Measurements from ENCODE around the gene MISP. TPM values are rescaled to one million over a fixed set of nuclear protein-coding genes. Genes with fewer than 3 reads are reported as not detected.
A peak's percentile ranks its signal among the peaks of the same experiment; 100 is the strongest.

Gene MISP
- total and polyA plus RNA-seq, 2 of the 13 experiments (the other 11 are each of a cell fraction or from before 2014, with no cell fraction given), result 0.67 to 1.3 TPM

DNA sequence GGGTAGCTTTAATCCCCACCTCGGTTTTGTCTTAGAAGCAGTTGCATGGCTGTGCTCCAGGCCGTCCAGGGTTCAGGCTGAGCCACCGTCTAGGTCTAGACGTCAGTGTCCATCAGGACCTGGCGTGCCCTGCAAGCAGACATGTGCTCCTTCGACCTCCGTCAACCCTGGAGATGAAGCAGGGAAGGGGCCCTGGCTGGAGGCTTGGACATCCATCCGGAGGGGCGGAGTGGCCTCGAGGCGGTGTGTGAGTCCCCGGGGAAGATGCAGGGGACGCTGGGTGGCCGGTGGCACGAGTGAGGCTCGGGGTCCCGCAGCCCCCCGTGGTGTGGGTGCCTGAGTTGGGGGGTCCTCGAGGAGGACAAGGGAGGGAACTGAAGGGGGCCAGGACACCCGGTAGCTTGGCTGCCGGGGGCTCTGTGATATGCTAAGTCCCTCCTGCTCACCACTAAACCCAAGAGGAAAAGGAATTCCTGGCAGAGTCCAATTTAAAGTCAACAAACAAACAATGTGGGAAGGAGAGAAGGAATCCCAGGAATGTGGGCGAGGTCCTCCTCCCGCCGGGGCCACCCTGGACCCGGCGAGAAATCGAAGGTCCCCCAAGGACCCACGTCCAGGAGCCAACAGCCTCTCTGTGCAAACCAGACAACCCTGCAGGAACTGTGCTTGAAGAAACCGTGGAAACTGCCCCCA, 31.4 kb downstream of the MISP start (continued):
- TF ChIP-seq, protein P1, sequence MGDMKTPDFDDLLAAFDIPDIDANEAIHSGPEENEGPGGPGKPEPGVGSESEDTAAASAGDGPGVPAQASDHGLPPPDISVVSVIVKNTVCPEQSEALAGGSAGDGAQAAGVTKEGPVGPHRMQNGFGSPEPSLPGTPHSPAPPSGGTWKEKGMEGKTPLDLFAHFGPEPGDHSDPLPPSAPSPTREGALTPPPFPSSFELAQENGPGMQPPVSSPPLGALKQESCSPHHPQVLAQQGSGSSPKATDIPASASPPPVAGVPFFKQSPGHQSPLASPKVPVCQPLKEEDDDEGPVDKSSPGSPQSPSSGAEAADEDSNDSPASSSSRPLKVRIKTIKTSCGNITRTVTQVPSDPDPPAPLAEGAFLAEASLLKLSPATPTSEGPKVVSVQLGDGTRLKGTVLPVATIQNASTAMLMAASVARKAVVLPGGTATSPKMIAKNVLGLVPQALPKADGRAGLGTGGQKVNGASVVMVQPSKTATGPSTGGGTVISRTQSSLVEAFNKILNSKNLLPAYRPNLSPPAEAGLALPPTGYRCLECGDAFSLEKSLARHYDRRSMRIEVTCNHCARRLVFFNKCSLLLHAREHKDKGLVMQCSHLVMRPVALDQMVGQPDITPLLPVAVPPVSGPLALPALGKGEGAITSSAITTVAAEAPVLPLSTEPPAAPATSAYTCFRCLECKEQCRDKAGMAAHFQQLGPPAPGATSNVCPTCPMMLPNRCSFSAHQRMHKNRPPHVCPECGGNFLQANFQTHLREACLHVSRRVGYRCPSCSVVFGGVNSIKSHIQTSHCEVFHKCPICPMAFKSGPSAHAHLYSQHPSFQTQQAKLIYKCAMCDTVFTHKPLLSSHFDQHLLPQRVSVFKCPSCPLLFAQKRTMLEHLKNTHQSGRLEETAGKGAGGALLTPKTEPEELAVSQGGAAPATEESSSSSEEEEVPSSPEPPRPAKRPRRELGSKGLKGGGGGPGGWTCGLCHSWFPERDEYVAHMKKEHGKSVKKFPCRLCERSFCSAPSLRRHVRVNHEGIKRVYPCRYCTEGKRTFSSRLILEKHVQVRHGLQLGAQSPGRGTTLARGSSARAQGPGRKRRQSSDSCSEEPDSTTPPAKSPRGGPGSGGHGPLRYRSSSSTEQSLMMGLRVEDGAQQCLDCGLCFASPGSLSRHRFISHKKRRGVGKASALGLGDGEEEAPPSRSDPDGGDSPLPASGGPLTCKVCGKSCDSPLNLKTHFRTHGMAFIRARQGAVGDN (CRISPR knock-in tag; IDR thresholded peaks at IDR 0.05), result peak; percentile 87
- TF ChIP-seq XRCC5 (optimal IDR thresholded peaks at IDR 0.05; ENCODE audit: low read length), result no peak
- 0 out of 2 replicates have a peak, but pooled peaks have one; percentile 21 for TF ChIP-seq ZBTB20 (CRISPR knock-in tag; IDR thresholded peaks at IDR 0.05; ENCODE audit: borderline replicate concordance, low read depth)
- TF ChIP-seq NFE2L1 (CRISPR knock-in tag; IDR thresholded peaks at IDR 0.05; ENCODE audit: borderline replicate concordance), result no peak
- TF ChIP-seq NR2F2 (IDR thresholded peaks at IDR 0.05; ENCODE audit: borderline replicate concordance, low read depth), result no peak
- TF ChIP-seq, protein P2, sequence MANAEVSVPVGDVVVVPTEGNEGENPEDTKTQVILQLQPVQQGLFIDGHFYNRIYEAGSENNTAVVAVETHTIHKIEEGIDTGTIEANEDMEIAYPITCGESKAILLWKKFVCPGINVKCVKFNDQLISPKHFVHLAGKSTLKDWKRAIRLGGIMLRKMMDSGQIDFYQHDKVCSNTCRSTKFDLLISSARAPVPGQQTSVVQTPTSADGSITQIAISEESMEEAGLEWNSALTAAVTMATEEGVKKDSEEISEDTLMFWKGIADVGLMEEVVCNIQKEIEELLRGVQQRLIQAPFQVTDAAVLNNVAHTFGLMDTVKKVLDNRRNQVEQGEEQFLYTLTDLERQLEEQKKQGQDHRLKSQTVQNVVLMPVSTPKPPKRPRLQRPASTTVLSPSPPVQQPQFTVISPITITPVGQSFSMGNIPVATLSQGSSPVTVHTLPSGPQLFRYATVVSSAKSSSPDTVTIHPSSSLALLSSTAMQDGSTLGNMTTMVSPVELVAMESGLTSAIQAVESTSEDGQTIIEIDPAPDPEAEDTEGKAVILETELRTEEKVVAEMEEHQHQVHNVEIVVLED (CRISPR knock-in tag; IDR thresholded peaks at IDR 0.05; ENCODE audit: borderline replicate concordance), result no peak
- TF ChIP-seq, protein P3, sequence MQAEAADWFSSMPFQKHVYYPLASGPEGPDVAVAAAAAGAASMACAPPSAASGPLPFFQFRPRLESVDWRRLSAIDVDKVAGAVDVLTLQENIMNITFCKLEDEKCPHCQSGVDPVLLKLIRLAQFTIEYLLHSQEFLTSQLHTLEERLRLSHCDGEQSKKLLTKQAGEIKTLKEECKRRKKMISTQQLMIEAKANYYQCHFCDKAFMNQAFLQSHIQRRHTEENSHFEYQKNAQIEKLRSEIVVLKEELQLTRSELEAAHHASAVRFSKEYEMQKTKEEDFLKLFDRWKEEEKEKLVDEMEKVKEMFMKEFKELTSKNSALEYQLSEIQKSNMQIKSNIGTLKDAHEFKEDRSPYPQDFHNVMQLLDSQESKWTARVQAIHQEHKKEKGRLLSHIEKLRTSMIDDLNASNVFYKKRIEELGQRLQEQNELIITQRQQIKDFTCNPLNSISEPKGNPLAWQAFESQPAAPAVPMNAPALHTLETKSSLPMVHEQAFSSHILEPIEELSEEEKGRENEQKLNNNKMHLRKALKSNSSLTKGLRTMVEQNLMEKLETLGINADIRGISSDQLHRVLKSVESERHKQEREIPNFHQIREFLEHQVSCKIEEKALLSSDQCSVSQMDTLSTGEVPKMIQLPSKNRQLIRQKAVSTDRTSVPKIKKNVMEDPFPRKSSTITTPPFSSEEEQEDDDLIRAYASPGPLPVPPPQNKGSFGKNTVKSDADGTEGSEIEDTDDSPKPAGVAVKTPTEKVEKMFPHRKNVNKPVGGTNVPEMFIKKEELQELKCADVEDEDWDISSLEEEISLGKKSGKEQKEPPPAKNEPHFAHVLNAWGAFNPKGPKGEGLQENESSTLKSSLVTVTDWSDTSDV (CRISPR knock-in tag; IDR thresholded peaks at IDR 0.05), result no peak
- TF ChIP-seq, protein P4, sequence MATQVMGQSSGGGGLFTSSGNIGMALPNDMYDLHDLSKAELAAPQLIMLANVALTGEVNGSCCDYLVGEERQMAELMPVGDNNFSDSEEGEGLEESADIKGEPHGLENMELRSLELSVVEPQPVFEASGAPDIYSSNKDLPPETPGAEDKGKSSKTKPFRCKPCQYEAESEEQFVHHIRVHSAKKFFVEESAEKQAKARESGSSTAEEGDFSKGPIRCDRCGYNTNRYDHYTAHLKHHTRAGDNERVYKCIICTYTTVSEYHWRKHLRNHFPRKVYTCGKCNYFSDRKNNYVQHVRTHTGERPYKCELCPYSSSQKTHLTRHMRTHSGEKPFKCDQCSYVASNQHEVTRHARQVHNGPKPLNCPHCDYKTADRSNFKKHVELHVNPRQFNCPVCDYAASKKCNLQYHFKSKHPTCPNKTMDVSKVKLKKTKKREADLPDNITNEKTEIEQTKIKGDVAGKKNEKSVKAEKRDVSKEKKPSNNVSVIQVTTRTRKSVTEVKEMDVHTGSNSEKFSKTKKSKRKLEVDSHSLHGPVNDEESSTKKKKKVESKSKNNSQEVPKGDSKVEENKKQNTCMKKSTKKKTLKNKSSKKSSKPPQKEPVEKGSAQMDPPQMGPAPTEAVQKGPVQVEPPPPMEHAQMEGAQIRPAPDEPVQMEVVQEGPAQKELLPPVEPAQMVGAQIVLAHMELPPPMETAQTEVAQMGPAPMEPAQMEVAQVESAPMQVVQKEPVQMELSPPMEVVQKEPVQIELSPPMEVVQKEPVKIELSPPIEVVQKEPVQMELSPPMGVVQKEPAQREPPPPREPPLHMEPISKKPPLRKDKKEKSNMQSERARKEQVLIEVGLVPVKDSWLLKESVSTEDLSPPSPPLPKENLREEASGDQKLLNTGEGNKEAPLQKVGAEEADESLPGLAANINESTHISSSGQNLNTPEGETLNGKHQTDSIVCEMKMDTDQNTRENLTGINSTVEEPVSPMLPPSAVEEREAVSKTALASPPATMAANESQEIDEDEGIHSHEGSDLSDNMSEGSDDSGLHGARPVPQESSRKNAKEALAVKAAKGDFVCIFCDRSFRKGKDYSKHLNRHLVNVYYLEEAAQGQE (IDR thresholded peaks at IDR 0.05; ENCODE audit: borderline replicate concordance in 1 of 2, low read depth in 1 of 2, low read length in 2 of 2), result 0 out of 4 replicates have a peak, but pooled peaks of 1 of the 2 experiments have one; percentile 27
- peak; percentile 40; the same call in 1 of the 2 replicates for TF ChIP-seq ZKSCAN8 (CRISPR knock-in tag; IDR thresholded peaks at IDR 0.05; ENCODE audit: borderline replicate concordance)
- no peak for TF ChIP-seq DNMT3B (CRISPR knock-in tag; conservative IDR thresholded peaks at IDR 0.05)
- 0 out of 2 replicates have a peak, but pooled peaks have one; percentile 33 for TF ChIP-seq ERF (CRISPR knock-in tag; IDR thresholded peaks at IDR 0.05)
- TF ChIP-seq, protein P5, sequence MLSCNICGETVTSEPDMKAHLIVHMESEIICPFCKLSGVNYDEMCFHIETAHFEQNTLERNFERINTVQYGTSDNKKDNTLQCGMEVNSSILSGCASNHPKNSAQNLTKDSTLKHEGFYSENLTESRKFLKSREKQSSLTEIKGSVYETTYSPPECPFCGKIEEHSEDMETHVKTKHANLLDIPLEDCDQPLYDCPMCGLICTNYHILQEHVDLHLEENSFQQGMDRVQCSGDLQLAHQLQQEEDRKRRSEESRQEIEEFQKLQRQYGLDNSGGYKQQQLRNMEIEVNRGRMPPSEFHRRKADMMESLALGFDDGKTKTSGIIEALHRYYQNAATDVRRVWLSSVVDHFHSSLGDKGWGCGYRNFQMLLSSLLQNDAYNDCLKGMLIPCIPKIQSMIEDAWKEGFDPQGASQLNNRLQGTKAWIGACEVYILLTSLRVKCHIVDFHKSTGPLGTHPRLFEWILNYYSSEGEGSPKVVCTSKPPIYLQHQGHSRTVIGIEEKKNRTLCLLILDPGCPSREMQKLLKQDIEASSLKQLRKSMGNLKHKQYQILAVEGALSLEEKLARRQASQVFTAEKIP (CRISPR knock-in tag; IDR thresholded peaks at IDR 0.05; ENCODE audit: borderline replicate concordance), result no peak
- TF ChIP-seq ZMAT3 (CRISPR knock-in tag; conservative IDR thresholded peaks at IDR 0.05), result peak; percentile 74

Data from HepG2 (cell line).